WTC11 (cell line): ENCODE results near the gene CARHSP1. TPM values are rescaled to one million over a fixed set of nuclear protein-coding genes. Genes with fewer than 3 reads are reported as not detected.
A peak's percentile ranks its signal among the peaks of the same experiment; 100 is the strongest.

Experiments
- ATAC-seq: fragments of 200-7000 bp; cut with Tn5 transposase; 2 replicates; pipeline ENCODE4 v1.10.0; 2021; ENCODE audit warnings: mild to moderate bottlenecking, moderate library complexity
- CTCF ChIA-PET: fragments of 300-600 bp; sonication (Branson Sonifier 250); formaldehyde crosslinking; loops from one replicate; lab custom pipeline; 2021; ENCODE audit warnings: antibody characterized with exemption; lab: Charles Lee
- POLR2A ChIA-PET: fragments of 350-600 bp; sonication (Branson Sonifier 250); formaldehyde crosslinking; loops from one replicate; lab custom pipeline; 2021; ENCODE audit warnings: antibody characterized with exemption; lab: Charles Lee
- DNase-seq: peaks from one replicate; pipeline ENCODE4 v3.0.0; 2021; ENCODE audit warnings: low spot score
- H3K27ac Mint-ChIP-seq: 2 replicates; pipeline ENCODE4 v1.8.0; 2021; ENCODE audit warnings: mixed read lengths
- H3K27me3 Mint-ChIP-seq: 2 replicates; pipeline ENCODE4 v1.8.0; 2021; ENCODE audit warnings: low read depth, mild to moderate bottlenecking, moderate library complexity, mixed read lengths
- H3K36me3 Mint-ChIP-seq: 2 replicates; pipeline ENCODE4 v1.8.0; 2021; ENCODE audit warnings: mixed read lengths
- H3K4me1 Mint-ChIP-seq: 2 replicates; pipeline ENCODE4 v1.8.0; 2022; ENCODE audit warnings: mixed read lengths
- H3K4me3 Mint-ChIP-seq: 2 replicates; pipeline ENCODE4 v1.8.0; 2021; ENCODE audit warnings: mild to moderate bottlenecking, moderate library complexity, mixed read lengths
- H3K9me3 Mint-ChIP-seq: 2 replicates; pipeline ENCODE4 v1.8.0; 2021; ENCODE audit warnings: mixed read lengths
- AR ChIP-seq: fragments of 250-450 bp; sonication (Bioruptor Pico); IDR thresholded peaks from 2 replicates; pipeline ENCODE4 v1.9.0; 2021; ENCODE audit warnings: mild to moderate bottlenecking
- CBFB ChIP-seq: sonication (generic); formaldehyde crosslinking; IDR thresholded peaks from 2 replicates; pipeline ENCODE4 v1.8.1; 2022; ENCODE audit warnings: mild to moderate bottlenecking, low read depth, missing genetic modification reagents
- ETV6 ChIP-seq: sonication (generic); formaldehyde crosslinking; IDR thresholded peaks from 2 replicates; pipeline ENCODE4 v1.8.1; 2022; ENCODE audit warnings: mild to moderate bottlenecking, missing genetic modification reagents
- FOXK1 ChIP-seq: sonication (generic); formaldehyde crosslinking; IDR thresholded peaks from 2 replicates; pipeline ENCODE4 v1.8.0; 2022; ENCODE audit warnings: mild to moderate bottlenecking, moderate library complexity, missing genetic modification reagents
- HMGA2 ChIP-seq: fragments of 250-450 bp; sonication (Bioruptor Pico); IDR thresholded peaks from 2 replicates; pipeline ENCODE4 v1.4.0; 2021; ENCODE audit warnings: mild to moderate bottlenecking, moderate library complexity
- NR2C2 ChIP-seq: sonication (generic); formaldehyde crosslinking; IDR thresholded peaks from 2 replicates; pipeline ENCODE4 v1.8.0; 2022; ENCODE audit warnings: mild to moderate bottlenecking, missing genetic modification reagents
- NR3C1 ChIP-seq: sonication (generic); formaldehyde crosslinking; conservative IDR thresholded peaks from 2 replicates; pipeline ENCODE4 v1.8.1; 2023; ENCODE audit warnings: low read depth, mild to moderate bottlenecking, missing genetic modification reagents
- PRDM15 ChIP-seq: sonication (generic); formaldehyde crosslinking; IDR thresholded peaks from 2 replicates; pipeline ENCODE4 v1.8.0; 2022; ENCODE audit warnings: missing genetic modification reagents
- STAT6 ChIP-seq: sonication (generic); formaldehyde crosslinking; conservative IDR thresholded peaks from 2 replicates; pipeline ENCODE4 v1.8.1; 2023; ENCODE audit warnings: mild to moderate bottlenecking, low read depth, missing genetic modification reagents, moderate library complexity
- TEAD4 ChIP-seq: sonication (generic); formaldehyde crosslinking; IDR thresholded peaks from 2 replicates; pipeline ENCODE4 v1.8.0; 2022; ENCODE audit warnings: mild to moderate bottlenecking, missing genetic modification reagents
- TP53 ChIP-seq: sonication (generic); formaldehyde crosslinking; IDR thresholded peaks from 2 replicates; pipeline ENCODE4 v1.8.1; 2023; ENCODE audit warnings: mild to moderate bottlenecking, missing genetic modification reagents
- ZNF671 ChIP-seq: fragments of 250-450 bp; sonication (Bioruptor Pico); IDR thresholded peaks from 2 replicates; pipeline ENCODE4 v1.8.0; 2021; ENCODE audit warnings: mild to moderate bottlenecking
- ZSCAN18 ChIP-seq: fragments of 250-450 bp; sonication (Bioruptor Pico); IDR thresholded peaks from 2 replicates; pipeline ENCODE4 v2.1.2; 2022; ENCODE audit warnings: mild to moderate bottlenecking, moderate library complexity
- total RNA-seq: library from RNA; stranded (reverse); gene quantifications from 3 replicates; pipeline ENCODE4 v1.2.3, GENCODE V29; 2021
- TF ChIP-seq, protein P1 (sequence below): sonication (generic); formaldehyde crosslinking; IDR thresholded peaks from 2 replicates; pipeline ENCODE4 v1.8.0; 2023; ENCODE audit warnings: missing genetic modification reagents

Gene CARHSP1
- total RNA-seq, 1 experiment from 2014 or later, result 261 TPM

GRCh38 chr16:8847145-8847544, 21.7 kb downstream of the CARHSP1 start:
- CTCF ChIA-PET, result interaction anchor here (0.6 to 1.7 kb wide), 2 partner anchors 8 to 192 kb away, joined by 3 to 5 read pairs; no protein-coding TSS in a partner anchor
- peaks cover 35% of the 10 kb centered on the region for H3K36me3 Mint-ChIP-seq

GRCh38 chr16:8846401-8846932, 22.3 kb downstream of the CARHSP1 start:
- CTCF ChIA-PET, result interaction anchor here (0.6 to 1.7 kb wide), 2 partner anchors 8 to 192 kb away, joined by 3 to 5 read pairs; no protein-coding TSS in a partner anchor
- H3K36me3 Mint-ChIP-seq, result peaks cover 32% of the 10 kb centered on the region
- no peak for TF ChIP-seq PRDM15 (CRISPR knock-in tag)
- no peak for TF ChIP-seq STAT6 (CRISPR knock-in tag)
- TF ChIP-seq ZNF671, result no peak
- no peak for TF ChIP-seq NR3C1 (CRISPR knock-in tag)
- TF ChIP-seq FOXK1 (CRISPR knock-in tag), result no peak
- TF ChIP-seq ETV6 (CRISPR knock-in tag), result no peak
- TF ChIP-seq AR (CRISPR knock-in tag), result no peak
- TF ChIP-seq, protein P1, sequence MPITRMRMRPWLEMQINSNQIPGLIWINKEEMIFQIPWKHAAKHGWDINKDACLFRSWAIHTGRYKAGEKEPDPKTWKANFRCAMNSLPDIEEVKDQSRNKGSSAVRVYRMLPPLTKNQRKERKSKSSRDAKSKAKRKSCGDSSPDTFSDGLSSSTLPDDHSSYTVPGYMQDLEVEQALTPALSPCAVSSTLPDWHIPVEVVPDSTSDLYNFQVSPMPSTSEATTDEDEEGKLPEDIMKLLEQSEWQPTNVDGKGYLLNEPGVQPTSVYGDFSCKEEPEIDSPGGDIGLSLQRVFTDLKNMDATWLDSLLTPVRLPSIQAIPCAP (CRISPR knock-in tag), result no peak
- no peak for TF ChIP-seq CBFB (CRISPR knock-in tag)
- no peak for TF ChIP-seq NR2C2
- no peak for TF ChIP-seq HMGA2 (CRISPR knock-in tag)
- no peaks in the 10 kb centered on the region for H3K27me3 Mint-ChIP-seq
- no peak for ATAC-seq
- POLR2A ChIA-PET, result no interaction called here
- H3K27ac Mint-ChIP-seq, result no peak overlapping the region
- no peaks in the 10 kb centered on the region for H3K9me3 Mint-ChIP-seq
- no peak overlapping the region for H3K4me3 Mint-ChIP-seq
- DNase-seq, result no peak
- peaks cover 57% of the 10 kb centered on the region for H3K4me1 Mint-ChIP-seq

More at GRCh38 chr16:8847145-8847544, 21.7 kb downstream of the CARHSP1 start:
- DNase-seq (no peak), ATAC-seq (no peak)
- POLR2A ChIA-PET, result no interaction called here
- TF ChIP-seq ZSCAN18 (CRISPR knock-in tag) (no peak), TP53 (no peak), NR2C2 (no peak), TEAD4 (no peak)
- no peaks in the 10 kb centered on the region for H3K27me3 Mint-ChIP-seq
- H3K9me3 Mint-ChIP-seq, result no peaks in the 10 kb centered on the region
- H3K4me3 Mint-ChIP-seq, result no peak overlapping the region
- H3K27ac Mint-ChIP-seq, result peak overlapping the region; percentile 71
- H3K4me1 Mint-ChIP-seq, result peaks cover 57% of the 10 kb centered on the region
